ENCODE measurements around the gene DOCK9. TPM values are rescaled to one million over a fixed set of nuclear protein-coding genes. Genes with fewer than 3 reads are reported as not detected.
"Not testable (repeated sequence)": the region's sequence is repeated elsewhere in the genome, so short reads cannot be mapped to it uniquely, and the experiment has no call there.

Gene DOCK9
- total RNA-seq, 1 experiment from 2014 or later: 7.7 TPM

GRCh38 chr13:98761986-98762616 lies 215.8 kb downstream of the DOCK9 start:
- no peak for DNase-seq
- H3K27me3 ChIP-seq (ENCODE audit: control insufficient read depth, insufficient read depth, low read length): no peaks in the 10 kb centered on the region
- no peaks in the 10 kb centered on the region for H3K36me3 ChIP-seq (replicated peaks; ENCODE audit: control insufficient read depth, insufficient read depth, low read length)
- no peak overlapping the region for H3K4me3 ChIP-seq (ENCODE audit: insufficient read depth, low read depth, low read length)

GRCh38 chr13:98761126-98761985 lies 216.5 kb downstream of the DOCK9 start:
- no peaks in the 10 kb centered on the region for H3K27me3 ChIP-seq (ENCODE audit: control insufficient read depth, insufficient read depth, low read length)
- DNase-seq: no peak
- no peak overlapping the region for H3K4me3 ChIP-seq (ENCODE audit: insufficient read depth, low read depth, low read length)
- no peaks in the 10 kb centered on the region for H3K36me3 ChIP-seq (replicated peaks; ENCODE audit: control insufficient read depth, insufficient read depth, low read length)

- no peak overlapping the region for H3K4me3 ChIP-seq (ENCODE audit: insufficient read depth, low read depth, low read length)
- no peak for DNase-seq
- H3K36me3 ChIP-seq (replicated peaks; ENCODE audit: control insufficient read depth, insufficient read depth, low read length): no peaks in the 10 kb centered on the region
- peaks cover 20% of the 10 kb centered on the region for H3K27me3 ChIP-seq (ENCODE audit: control insufficient read depth, insufficient read depth, low read length)
Observed at GRCh38 chr13:98755729-98756128, 222.1 kb downstream of the DOCK9 start.

- peaks cover 20% of the 10 kb centered on the region for H3K27me3 ChIP-seq (ENCODE audit: control insufficient read depth, insufficient read depth, low read length)
- no peaks in the 10 kb centered on the region for H3K36me3 ChIP-seq (replicated peaks; ENCODE audit: control insufficient read depth, insufficient read depth, low read length)
- H3K4me3 ChIP-seq (ENCODE audit: insufficient read depth, low read depth, low read length): no peak overlapping the region
- no peak for DNase-seq
Observed at GRCh38 chr13:98755116-98755515, 222.7 kb downstream of the DOCK9 start.

- H3K27me3 ChIP-seq (ENCODE audit: control insufficient read depth, insufficient read depth, low read length): peaks cover 20% of the 10 kb centered on the region
- DNase-seq; H3K36me3 ChIP-seq (replicated peaks; ENCODE audit: control insufficient read depth, insufficient read depth, low read length); H3K4me3 ChIP-seq (ENCODE audit: insufficient read depth, low read depth, low read length): not testable (repeated sequence)
Observed at GRCh38 chr13:98754468-98754867, 223.4 kb downstream of the DOCK9 start.

GRCh38 chr13:98752467-98753290 lies 225.2 kb downstream of the DOCK9 start, which contains the start of gene SLC15A1:
SLC15A1 (minus strand) TSS chr13:98752672; CDS start chr13:98752598, 74 bp downstream.
- Histone ChIP-seq H3K27me3 (ENCODE audit: control insufficient read depth, insufficient read depth, low read length) (peaks cover 20% of the 10 kb centered on the region), H3K36me3 (replicated peaks; ENCODE audit: control insufficient read depth, insufficient read depth, low read length) (no peaks in the 10 kb centered on the region), H3K4me3 (ENCODE audit: insufficient read depth, low read depth, low read length) (peak within 1 kb of the TSS; percentile 49)
- peak; percentile 84 for DNase-seq

- no peaks in the 10 kb centered on the region for H3K36me3 ChIP-seq (replicated peaks; ENCODE audit: control insufficient read depth, insufficient read depth, low read length)
- peak overlapping the region; percentile 49 for H3K4me3 ChIP-seq (ENCODE audit: insufficient read depth, low read depth, low read length)
- peak; percentile 83 for DNase-seq
- peaks cover 20% of the 10 kb centered on the region for H3K27me3 ChIP-seq (ENCODE audit: control insufficient read depth, insufficient read depth, low read length)
Observed at GRCh38 chr13:98751861-98752466, 225.9 kb downstream of the DOCK9 start.

GRCh38 chr13:98751367-98751782 lies 226.5 kb downstream of the DOCK9 start:
- H3K4me3 ChIP-seq (ENCODE audit: insufficient read depth, low read depth, low read length): peak overlapping the region; percentile 49; the same call in 1 of the 2 replicates
- H3K27me3 ChIP-seq (ENCODE audit: control insufficient read depth, insufficient read depth, low read length): peaks cover 20% of the 10 kb centered on the region
- DNase-seq: peak; percentile 78
- no peaks in the 10 kb centered on the region for H3K36me3 ChIP-seq (replicated peaks; ENCODE audit: control insufficient read depth, insufficient read depth, low read length)

GRCh38 chr13:98749501-98749900 lies 228.4 kb downstream of the DOCK9 start:
- H3K27me3 ChIP-seq (ENCODE audit: control insufficient read depth, insufficient read depth, low read length): peaks cover 20% of the 10 kb centered on the region
- H3K4me3 ChIP-seq (ENCODE audit: insufficient read depth, low read depth, low read length): no peak overlapping the region
- H3K36me3 ChIP-seq (replicated peaks; ENCODE audit: control insufficient read depth, insufficient read depth, low read length): no peaks in the 10 kb centered on the region
- no peak for DNase-seq

- H3K4me3 ChIP-seq (ENCODE audit: insufficient read depth, low read depth, low read length): no peak overlapping the region
- H3K27me3 ChIP-seq (ENCODE audit: control insufficient read depth, insufficient read depth, low read length): peaks cover 7% of the 10 kb centered on the region
- DNase-seq: no peak
- no peaks in the 10 kb centered on the region for H3K36me3 ChIP-seq (replicated peaks; ENCODE audit: control insufficient read depth, insufficient read depth, low read length)
Observed at GRCh38 chr13:98746968-98747367, 230.9 kb downstream of the DOCK9 start.

Other genes with a start within 250 kb of the DOCK9 start
- 0.62 and 1.1 TPM in 2 replicates for gene SLC15A1, start 225.4 kb downstream of the DOCK9 start, total RNA-seq (2014; rRNA removed; shearing (Covaris generic))
- gene UBAC2, start 222.8 kb upstream of the DOCK9 start, total RNA-seq (2014; rRNA removed; shearing (Covaris generic)): 56.9 and 67.4 TPM in 2 replicates